GM19193 (cell line): ENCODE results near the gene XRCC4.

Experiments used
- POLR2A ChIP-seq: IDR thresholded peaks from 4 replicates; pipeline ENCODE4 v1.6.1; 2011; ENCODE audit not compliant: insufficient read depth, insufficient read length; ENCODE audit errors: extremely low read depth

Gene XRCC4

DNA sequence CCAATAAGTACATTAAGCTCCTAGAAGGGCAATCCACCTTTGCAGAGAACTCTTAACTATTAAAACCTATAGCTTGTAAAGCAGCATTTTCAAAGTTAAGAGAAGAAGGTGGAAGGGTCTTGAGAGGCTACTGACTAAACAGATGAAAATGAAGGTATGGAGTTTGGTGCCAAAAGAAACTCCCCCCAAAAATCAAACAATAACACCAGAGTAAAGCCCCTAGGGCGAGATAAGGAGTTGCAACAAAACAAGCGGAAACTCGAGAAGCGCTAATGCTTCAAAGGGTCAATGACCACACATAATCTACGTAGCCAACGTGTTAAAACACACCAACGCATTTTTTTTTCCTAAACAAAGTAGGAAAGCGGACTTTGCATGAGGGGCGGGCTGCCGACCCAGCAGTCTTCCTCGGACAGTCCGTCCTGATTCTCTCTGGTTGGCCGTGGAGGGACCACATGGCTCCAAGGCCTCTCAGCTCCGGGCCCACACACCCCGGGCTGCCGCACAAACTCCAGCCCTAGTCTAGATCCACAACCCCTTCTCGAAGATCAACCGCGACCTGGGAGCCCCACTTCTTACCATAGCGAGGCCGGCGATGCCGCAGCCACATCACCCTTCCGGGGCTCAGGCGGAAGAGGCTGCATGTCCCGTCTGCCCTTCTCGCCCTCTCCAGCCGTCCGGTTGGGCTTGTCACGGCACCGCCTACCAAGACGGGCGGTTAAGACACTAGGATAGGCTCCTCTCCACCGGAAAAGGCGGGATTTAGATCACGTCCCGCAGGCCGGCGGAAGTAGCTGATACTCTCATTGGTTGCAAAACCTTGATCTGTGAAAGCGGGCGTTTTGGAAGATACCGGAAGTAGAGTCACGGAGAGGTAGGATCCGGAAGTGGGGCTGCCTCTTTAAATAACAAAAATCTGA, at the start of gene XRCC4, which contains the start of gene TMEM167A:
Gene XRCC4, plus strand, starts transcription at position 806 of the 920 bp plus-strand sequence. CDS start 27,373 bp downstream, outside the sequence.
Gene TMEM167A, minus strand, starts transcription at position 653 of the 920 bp plus-strand sequence. Its CDS starts 71 bp downstream, at position 582.
- peak; percentile 98 for TF ChIP-seq POLR2A

DNA sequence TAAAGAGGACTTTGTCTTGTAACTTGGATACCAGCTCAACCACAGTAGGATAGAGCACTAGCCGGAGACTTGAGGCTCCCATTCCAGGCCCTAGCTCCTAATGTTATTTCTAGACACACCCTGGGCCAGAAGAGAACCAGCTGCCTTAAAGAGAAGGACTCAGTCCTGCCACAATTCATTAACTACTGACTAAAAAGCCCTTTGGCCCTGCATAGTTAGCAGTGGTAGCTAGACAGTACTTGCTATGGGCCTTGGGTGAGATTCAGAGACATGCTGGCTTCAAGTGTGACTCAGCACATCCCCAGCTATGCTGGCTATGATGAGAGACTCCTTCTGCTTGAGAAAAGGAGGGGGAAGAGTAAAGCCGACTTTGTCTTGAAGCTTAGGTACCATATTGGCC, 47.4 kb upstream of the XRCC4 start:
- TF ChIP-seq POLR2A: no peak

DNA sequence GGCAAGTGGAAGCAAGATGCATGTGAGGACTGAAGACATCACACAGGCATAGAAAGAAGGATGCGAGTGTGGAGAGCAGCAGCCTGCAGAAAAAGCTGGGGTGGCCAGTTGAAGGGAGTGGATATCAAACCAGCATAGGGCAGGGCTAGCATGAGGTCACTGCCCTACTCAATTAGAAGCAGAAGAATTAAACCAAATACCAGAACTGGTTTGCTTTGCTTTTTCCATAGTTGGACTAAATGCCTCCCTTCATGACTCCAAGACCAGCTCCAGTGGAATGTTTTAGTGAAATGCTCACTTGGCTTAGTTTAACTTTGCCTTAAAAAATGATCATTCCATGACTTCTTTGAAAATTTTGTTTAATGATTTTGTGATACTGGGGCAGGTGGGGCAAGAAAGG, 46.0 kb upstream of the XRCC4 start:
- no peak for TF ChIP-seq POLR2A

DNA sequence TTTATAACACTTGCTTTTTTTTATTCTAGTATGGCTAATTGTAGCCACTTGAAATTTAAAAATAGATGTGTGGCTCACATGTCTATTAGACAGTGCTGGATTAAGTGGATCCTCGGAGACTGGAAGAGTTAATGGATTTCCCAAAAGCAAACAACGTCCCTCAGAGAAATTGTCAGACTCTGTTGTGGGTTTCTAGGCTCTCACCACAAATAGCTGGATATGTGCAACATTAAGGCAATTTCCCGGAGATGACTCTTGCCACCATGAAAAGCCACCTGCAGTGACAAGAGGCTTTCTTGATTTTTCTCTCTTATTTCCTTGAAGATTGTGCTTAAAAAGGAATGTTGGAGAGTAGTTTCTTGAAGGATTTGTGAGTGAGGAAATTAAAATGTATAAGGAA, 43.3 kb upstream of the XRCC4 start:
- no peak for TF ChIP-seq POLR2A

DNA sequence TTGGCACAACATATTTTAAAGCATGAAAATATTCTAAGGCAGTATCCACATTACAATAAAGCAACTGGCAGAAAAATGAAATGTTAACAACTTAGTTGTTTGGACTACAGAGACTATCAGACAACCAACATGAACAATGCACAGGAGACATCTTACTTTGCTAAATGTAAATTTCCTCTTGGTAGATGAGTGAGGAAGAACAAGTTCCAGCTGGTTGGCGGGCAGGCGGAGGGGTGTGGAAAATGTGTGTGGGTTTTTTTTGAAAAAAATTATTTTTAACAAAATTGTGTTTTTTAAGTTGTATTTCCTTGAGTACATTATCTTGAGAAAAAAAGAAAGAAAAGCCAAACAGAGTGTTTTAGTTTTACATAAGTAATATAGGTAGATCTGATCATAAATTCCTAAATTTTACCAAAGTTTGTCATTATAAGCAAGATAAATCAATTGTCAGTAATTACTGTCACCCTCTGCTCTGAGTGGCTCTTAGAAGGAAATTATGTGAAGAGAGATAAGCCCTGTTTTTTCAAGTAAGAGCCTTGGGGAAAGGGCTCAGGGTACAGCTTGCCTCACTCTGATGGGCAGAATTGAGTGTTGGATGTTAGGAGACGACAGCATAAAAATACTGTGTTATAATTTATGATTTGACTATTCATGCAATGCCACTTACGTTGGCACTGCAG, 42.7 kb upstream of the XRCC4 start:
- TF ChIP-seq POLR2A: no peak

DNA sequence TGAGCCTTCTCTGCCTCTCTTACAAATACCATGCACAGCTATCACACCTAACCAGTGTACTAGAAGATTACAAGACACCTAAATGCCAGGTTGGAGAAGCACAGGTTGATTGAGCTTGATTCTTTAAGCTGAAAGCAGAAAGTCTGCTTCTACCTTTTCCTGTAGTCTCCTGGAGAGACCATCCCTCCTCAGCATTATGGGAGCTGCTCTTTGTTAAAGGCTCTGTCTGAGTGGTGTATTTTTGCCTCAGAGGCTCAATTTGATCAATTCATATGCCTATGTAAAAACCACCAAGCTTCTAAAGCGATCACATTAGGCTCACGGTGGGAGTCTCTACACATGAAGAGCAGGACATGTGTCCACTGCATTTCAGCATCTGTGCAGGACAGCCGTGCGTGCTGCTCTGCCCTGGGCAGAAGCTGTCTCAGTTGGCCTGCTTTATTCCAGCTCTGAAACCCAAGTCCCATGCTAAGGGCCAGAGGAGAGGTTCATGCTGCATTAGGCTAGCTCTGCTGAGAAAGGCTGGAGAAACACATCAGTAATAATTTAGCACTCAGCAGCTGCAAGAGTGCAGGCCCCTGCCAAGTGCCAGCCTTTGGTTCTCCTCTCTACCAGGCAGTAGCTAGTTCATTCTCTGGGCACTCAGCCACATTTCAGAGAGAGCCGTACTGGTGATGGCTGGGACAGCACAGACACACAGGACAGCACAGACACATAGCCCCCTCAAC, 41.8 kb upstream of the XRCC4 start:
- no peak for TF ChIP-seq POLR2A

DNA sequence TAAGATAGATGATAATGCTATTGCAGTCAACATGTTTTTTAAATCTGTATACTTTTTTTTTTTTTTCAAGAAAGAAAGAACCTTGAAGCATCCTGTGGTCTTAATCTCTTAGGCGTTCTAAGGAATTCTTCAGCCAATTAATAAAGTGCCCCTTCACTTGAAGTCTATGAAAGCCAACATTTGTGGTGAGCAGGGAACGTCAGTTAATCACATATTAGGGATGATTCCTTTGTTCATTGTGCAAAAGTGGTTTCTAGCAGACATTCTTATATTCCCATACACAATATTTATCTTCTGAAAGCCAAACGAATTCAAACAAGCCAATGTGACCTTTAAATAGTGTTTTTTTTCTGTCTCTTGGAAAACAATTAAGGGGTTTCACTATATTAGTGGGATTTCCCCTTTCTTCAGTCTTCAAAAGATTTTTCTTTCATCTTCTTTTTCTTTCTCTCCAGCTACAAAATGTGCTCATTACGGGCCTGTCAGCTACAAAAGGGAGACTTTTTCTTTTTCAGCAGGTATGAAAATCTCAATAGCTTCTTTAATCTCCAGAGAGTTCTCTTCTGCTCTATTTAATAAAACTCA, 40.3 kb upstream of the XRCC4 start:
- no peak for TF ChIP-seq POLR2A

DNA sequence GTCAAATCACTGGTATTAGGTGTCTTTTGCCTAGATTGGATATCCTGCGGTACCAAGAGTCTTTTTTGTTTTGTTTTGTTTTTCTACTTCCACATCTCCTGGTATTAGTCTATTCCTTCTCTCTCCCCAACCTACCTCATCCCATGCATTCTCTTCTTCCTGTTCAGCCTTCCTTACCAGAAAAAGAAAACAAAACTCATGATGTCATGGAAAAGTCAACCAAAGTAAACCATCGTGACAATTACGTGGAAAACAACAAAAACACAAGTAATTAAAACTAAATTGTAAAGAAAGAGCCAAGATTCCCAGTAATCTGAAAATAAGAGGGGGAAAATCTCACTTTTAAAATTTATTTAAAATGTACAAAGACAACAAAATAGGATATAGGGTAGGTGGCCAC, 38.4 kb upstream of the XRCC4 start:
- no peak for TF ChIP-seq POLR2A

DNA sequence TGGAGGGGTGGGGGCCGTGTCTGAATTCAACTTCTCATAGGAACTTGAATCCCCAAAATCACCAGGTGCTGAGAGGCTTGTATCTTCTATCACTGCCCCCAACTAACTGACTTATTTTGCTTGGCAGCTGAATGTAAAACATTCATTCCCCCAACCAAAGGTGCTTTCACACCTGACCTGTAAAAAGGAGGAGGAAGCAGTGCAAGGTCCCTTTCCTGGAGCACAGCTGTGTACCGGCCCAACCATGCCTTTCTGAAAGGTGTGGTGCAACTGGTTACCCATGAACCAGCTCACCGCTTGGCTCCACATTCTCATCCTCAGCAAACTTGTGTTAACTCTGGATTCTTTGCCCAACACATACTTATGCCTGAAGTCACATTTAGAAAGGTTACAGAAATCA, 34.8 kb upstream of the XRCC4 start:
- no peak for TF ChIP-seq POLR2A

DNA sequence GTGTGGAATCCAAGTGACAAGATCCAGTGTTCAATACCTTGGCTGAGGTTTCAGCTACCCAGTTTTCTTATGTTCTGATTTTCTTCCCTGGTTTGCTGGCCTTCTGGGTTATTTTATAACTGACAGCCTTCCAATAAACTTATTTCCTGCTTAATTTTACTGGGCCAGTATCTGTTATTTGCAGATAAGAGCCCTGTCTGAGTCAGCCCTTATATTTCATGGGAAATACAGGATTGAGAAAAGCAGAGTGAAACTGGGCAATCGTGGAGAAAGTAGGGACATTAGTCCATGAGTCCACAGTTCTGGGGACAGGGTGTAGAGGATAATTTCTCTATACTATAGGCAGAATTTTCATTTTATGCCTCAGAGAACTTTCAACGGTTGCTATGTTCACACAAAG, 32.4 kb upstream of the XRCC4 start:
- TF ChIP-seq POLR2A: no peak

DNA sequence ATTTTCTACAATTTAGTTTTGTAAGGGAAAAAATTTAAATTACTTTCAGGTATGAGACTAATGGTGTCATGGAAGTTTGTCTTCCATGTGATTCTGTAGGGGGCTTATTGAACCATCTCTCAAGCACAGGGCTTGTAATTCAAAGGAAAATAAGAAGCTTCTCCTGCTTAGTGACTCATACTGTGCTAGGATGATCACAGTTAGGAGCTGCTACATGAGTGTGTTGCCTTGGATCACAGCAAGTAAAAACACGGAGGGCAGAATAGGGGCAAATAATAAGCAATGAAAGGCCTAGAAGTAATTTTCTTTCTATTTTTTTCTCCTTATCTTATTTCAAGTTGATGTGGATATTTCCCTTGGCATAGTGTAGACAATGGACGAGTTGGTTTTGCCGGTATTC, 29.1 kb upstream of the XRCC4 start:
- no peak for TF ChIP-seq POLR2A

DNA sequence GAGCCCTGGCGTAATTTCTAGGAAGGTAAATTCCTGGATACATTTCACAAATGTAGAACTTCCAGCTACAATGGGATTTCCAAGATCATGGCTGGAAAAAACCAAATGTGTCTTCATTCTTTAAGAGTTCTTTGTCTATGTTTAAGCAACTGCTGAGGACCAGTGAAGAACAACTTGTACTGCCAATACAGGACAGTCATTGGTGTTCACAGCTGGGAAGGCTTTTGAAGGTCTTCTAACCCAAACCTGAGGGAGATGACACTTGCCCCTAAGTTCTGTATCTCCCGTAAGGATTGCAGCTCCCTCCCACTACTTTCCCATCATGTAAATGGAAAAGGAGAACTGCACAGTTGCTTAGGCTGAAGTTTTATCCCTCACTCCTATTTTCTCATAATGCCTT, 28.5 kb upstream of the XRCC4 start:
- no peak for TF ChIP-seq POLR2A

DNA sequence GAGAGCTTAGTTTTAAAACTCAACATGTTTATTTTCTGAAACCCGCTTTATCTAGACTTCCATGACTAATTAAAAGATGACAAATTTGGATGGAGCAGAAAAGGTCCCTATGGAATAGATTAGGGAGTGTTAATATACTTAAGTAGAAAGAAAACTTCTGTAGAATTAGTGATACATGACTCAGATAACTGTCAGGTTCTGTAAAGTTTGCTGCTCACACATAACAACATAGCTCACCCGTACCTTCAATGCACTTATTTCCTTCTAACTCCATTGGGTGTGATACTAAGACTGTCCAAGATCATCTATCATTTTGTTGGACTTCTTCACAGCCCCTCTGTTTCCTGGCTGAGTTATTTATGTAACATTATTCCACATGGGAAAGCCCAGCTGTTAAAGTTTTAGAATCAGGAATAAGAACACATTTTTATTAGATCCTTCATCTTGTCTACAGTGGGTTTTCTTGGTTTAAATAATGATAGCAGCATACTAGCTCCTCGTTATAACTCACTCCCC, 27.9 kb upstream of the XRCC4 start:
- no peak for TF ChIP-seq POLR2A

DNA sequence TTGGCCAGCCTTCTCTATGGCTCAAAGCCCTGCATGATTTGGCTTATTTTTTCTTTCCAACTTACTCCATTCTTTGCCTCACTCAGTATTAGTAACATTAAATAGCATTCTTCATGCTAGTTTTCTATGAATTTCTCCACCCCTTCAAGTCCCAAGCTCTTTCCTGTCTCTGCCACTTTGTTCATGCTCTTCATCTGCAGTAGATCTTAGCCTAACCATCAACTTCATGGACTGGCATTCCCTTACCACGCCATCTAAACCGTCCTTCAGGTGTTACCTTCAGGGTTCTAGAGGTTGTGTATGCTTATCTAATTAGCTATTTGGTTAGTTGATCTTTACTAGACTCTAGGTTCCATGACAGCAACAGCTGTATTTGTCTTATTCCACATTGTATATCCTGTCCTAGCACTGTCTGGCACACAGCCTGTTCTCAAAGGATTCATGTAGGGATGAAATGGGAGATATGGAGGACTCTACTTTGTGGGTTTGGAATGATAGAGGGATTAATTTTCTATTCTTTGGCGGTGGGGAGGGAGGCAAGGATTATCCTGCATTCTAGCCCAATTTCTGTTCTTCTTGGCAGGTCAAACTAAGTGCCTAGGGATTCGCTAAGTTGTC, 26.5 kb upstream of the XRCC4 start:
- no peak for TF ChIP-seq POLR2A
